Measurements from ENCODE around the gene NIT2. TPM values are rescaled to one million over a fixed set of nuclear protein-coding genes. Genes with fewer than 3 reads are reported as not detected.

Gene NIT2
- total and polyA plus RNA-seq, 9 of the 15 experiments (the other 6 are each of a cell fraction or from before 2014, with no cell fraction given): 11.4 to 62.2 (median 22.1) TPM

GRCh38 chr3:100334488-100335351 lies at the start of gene NIT2 (continued):
- no peak for TF ChIP-seq CBX3 (IDR thresholded peaks at IDR 0.05; ENCODE audit: borderline replicate concordance in 1 of 2, low read length in 2 of 2)
- peak; percentile 68 for TF ChIP-seq ZFX (CRISPR knock-in tag; IDR thresholded peaks at IDR 0.05)
- no peak for TF ChIP-seq GTF2E2 (tag; IDR thresholded peaks at IDR 0.05)
- TF ChIP-seq POLR2A (conservative IDR thresholded peaks at IDR 0.05): 0 out of 2 replicates have a peak, but pooled peaks have one; percentile 0
- TF ChIP-seq, protein P1, sequence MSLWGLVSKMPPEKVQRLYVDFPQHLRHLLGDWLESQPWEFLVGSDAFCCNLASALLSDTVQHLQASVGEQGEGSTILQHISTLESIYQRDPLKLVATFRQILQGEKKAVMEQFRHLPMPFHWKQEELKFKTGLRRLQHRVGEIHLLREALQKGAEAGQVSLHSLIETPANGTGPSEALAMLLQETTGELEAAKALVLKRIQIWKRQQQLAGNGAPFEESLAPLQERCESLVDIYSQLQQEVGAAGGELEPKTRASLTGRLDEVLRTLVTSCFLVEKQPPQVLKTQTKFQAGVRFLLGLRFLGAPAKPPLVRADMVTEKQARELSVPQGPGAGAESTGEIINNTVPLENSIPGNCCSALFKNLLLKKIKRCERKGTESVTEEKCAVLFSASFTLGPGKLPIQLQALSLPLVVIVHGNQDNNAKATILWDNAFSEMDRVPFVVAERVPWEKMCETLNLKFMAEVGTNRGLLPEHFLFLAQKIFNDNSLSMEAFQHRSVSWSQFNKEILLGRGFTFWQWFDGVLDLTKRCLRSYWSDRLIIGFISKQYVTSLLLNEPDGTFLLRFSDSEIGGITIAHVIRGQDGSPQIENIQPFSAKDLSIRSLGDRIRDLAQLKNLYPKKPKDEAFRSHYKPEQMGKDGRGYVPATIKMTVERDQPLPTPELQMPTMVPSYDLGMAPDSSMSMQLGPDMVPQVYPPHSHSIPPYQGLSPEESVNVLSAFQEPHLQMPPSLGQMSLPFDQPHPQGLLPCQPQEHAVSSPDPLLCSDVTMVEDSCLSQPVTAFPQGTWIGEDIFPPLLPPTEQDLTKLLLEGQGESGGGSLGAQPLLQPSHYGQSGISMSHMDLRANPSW (CRISPR knock-in tag; IDR thresholded peaks at IDR 0.05): no peak
- no peak for TF ChIP-seq MBD1 (CRISPR knock-in tag; IDR thresholded peaks at IDR 0.05)
- peak; percentile 3; the same call in 1 of the 2 replicates for TF ChIP-seq MAFK (IDR thresholded peaks at IDR 0.05; ENCODE audit: low read length)
- TF ChIP-seq, protein P2, sequence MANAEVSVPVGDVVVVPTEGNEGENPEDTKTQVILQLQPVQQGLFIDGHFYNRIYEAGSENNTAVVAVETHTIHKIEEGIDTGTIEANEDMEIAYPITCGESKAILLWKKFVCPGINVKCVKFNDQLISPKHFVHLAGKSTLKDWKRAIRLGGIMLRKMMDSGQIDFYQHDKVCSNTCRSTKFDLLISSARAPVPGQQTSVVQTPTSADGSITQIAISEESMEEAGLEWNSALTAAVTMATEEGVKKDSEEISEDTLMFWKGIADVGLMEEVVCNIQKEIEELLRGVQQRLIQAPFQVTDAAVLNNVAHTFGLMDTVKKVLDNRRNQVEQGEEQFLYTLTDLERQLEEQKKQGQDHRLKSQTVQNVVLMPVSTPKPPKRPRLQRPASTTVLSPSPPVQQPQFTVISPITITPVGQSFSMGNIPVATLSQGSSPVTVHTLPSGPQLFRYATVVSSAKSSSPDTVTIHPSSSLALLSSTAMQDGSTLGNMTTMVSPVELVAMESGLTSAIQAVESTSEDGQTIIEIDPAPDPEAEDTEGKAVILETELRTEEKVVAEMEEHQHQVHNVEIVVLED (CRISPR knock-in tag; IDR thresholded peaks at IDR 0.05): peak; percentile 34; the same call in 1 of the 2 replicates
- TF ChIP-seq SIX5 (IDR thresholded peaks at IDR 0.05; ENCODE audit: borderline replicate concordance in 1 of 2, insufficient read depth in 1 of 2, low read depth in 1 of 2, low read length in 2 of 2): no peak
- TF ChIP-seq SIN3B (IDR thresholded peaks at IDR 0.05; ENCODE audit: low read depth): peak; percentile 43; the same call in 1 of the 2 replicates
- peak; percentile 44 for TF ChIP-seq KDM5B (IDR thresholded peaks at IDR 0.05; ENCODE audit: insufficient replicate concordance, low read depth, low read length)
- peak; percentile 75; the same call in 1 of the 2 replicates for TF ChIP-seq PHF8 (IDR thresholded peaks at IDR 0.05; ENCODE audit: borderline replicate concordance, low read length)
- TF ChIP-seq, protein P3, sequence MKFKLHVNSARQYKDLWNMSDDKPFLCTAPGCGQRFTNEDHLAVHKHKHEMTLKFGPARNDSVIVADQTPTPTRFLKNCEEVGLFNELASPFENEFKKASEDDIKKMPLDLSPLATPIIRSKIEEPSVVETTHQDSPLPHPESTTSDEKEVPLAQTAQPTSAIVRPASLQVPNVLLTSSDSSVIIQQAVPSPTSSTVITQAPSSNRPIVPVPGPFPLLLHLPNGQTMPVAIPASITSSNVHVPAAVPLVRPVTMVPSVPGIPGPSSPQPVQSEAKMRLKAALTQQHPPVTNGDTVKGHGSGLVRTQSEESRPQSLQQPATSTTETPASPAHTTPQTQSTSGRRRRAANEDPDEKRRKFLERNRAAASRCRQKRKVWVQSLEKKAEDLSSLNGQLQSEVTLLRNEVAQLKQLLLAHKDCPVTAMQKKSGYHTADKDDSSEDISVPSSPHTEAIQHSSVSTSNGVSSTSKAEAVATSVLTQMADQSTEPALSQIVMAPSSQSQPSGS (CRISPR knock-in tag; IDR thresholded peaks at IDR 0.05): no peak
- no peak for TF ChIP-seq SRSF7 (optimal IDR thresholded peaks at IDR 0.05; ENCODE audit: low read depth, low read length)
- TF ChIP-seq NFIX (CRISPR knock-in tag; IDR thresholded peaks at IDR 0.05; ENCODE audit: low read depth): no peak
- TF ChIP-seq THRAP3 (IDR thresholded peaks at IDR 0.05; ENCODE audit: borderline replicate concordance): no peak
- peak; percentile 39 for TF ChIP-seq ZNF316 (IDR thresholded peaks at IDR 0.05)
- no peak for TF ChIP-seq MYNN (IDR thresholded peaks at IDR 0.05)
- TF ChIP-seq MYNN (CRISPR knock-in tag; IDR thresholded peaks at IDR 0.05): no peak
